K562 (cell line): ENCODE results near the gene CCNB1. TPM values are rescaled to one million over a fixed set of nuclear protein-coding genes. Genes with fewer than 3 reads are reported as not detected.

Source experiments
- ATAC-seq: fragments of 200-7000 bp; cut with Tn5 transposase; 3 replicates; pipeline ENCODE4 v1.9.1; 2020; ENCODE audit warnings: moderate library complexity
- BruUV-seq: library from RNA; stranded (reverse); fragments of 400-500 nt; replicated peaks from 2 replicates; lab custom pipeline; 2021; lab: Mats Ljungman, UMichigan
- CTCF ChIA-PET: fragments of 300-600 bp; formaldehyde crosslinking; extraction: SDS; loops from one replicate; lab custom pipeline; 2021; ENCODE audit warnings: low intra/inter-chr PET ratio; lab: Yijun Ruan, JAX
- POLR2A ChIA-PET: fragments of 300-600, 350-650 bp; sonication (Branson Sonifier 250); formaldehyde crosslinking; extraction: SDS; loops from one replicate; lab custom pipeline; 2021; ENCODE audit warnings: antibody characterized with exemption, inconsistent platforms; lab: Yijun Ruan, JAX
- DNase-seq, 4 experiments: peaks; one replicate each; pipeline versions ENCODE4 v3.0.0 to v3.0.0-alpha.2; 2011 to 2018; ENCODE audit warnings: low spot score in 3 of 4, mixed read lengths in 3 of 4; ENCODE audit errors: extremely low read depth in 1 of 4
- FAIRE-seq: peaks from 2 replicates; lab custom pipeline; 2011; peaks lifted over from hg19 to GRCh38; lab: Jason Lieb, UNC
- H2AFZ ChIP-seq: 2 replicates; pipeline ENCODE4 v1.6.0; 2011; ENCODE audit warnings: low read depth, low read length, control low read depth, inconsistent platforms
- H3K27ac ChIP-seq: fragments of 200-600 bp; 3 replicates; pipeline ENCODE4 v1.8.0; 2011; ENCODE audit warnings: low read depth, mild to moderate bottlenecking, control low read depth, inconsistent platforms, low read length, moderate library complexity, mixed read lengths; ENCODE audit errors: extremely low read depth
- H3K27me3 ChIP-seq, 2 experiments: fragments of 300-600 bp in 1 of 2; 2 replicates in 1 of 2; 3 replicates in 1 of 2; pipeline versions ENCODE4 v1.6.0 to v1.8.0; 2011; ENCODE audit warnings: inconsistent platforms in 2 of 2, low read length in 2 of 2, mild to moderate bottlenecking in 1 of 2, mixed read lengths in 1 of 2, moderate library complexity in 1 of 2; ENCODE audit not compliant: control insufficient read depth in 2 of 2, insufficient read depth in 2 of 2
- H3K36me3 ChIP-seq: fragments of 300-600 bp; 3 replicates; pipeline ENCODE4 v1.8.0; 2011; ENCODE audit warnings: mild to moderate bottlenecking, low read length, inconsistent platforms; ENCODE audit not compliant: control insufficient read depth, insufficient read depth
- H3K4me1 ChIP-seq, 2 experiments: fragments of 200-600 bp in 1 of 2; replicated peaks in 1 of 2; 2 replicates in 1 of 2; 3 replicates in 1 of 2; pipeline versions ENCODE4 v1.5.1 to v1.8.0; 2011; ENCODE audit warnings: inconsistent platforms in 2 of 2, low read length in 2 of 2, mild to moderate bottlenecking in 1 of 2, mixed read lengths in 1 of 2, moderate library complexity in 1 of 2; ENCODE audit not compliant: control insufficient read depth in 2 of 2, insufficient read depth in 2 of 2
- H3K4me2 ChIP-seq: 2 replicates; pipeline ENCODE4 v1.6.1; 2011; ENCODE audit warnings: low read length, control low read depth, inconsistent platforms, mixed read lengths; ENCODE audit not compliant: insufficient read depth
- H3K4me3 ChIP-seq: fragments of 200-600 bp; sonication (generic), shearing (Covaris generic); 2 replicates; pipeline ENCODE4 v1.5.1; 2016; ENCODE audit warnings: control low read depth, inconsistent platforms
- H3K79me2 ChIP-seq: fragments of 200-600 bp; 3 replicates; pipeline ENCODE4 v1.8.0; 2011; ENCODE audit warnings: low read length, inconsistent platforms; ENCODE audit not compliant: control insufficient read depth, insufficient read depth
- H3K9ac ChIP-seq, 2 experiments: 2 replicates each; pipeline versions ENCODE4 v1.6.0 to v1.6.1; 2011; ENCODE audit warnings: low read depth in 2 of 2, low read length in 2 of 2, control low read depth in 1 of 2, inconsistent platforms in 1 of 2, mild to moderate bottlenecking in 1 of 2, mixed read lengths in 1 of 2; ENCODE audit not compliant: insufficient read depth in 1 of 2
- H3K9me1 ChIP-seq: one replicate; pipeline ENCODE4 v1.6.0; 2011; ENCODE audit warnings: inconsistent platforms, mild to moderate bottlenecking, low read length, moderate library complexity; ENCODE audit not compliant: control insufficient read depth, insufficient read depth
- H3K9me3 ChIP-seq: replicated peaks from 2 replicates; pipeline ENCODE4 v1.5.1; 2011; ENCODE audit warnings: low read depth, low read length, inconsistent platforms; ENCODE audit not compliant: control insufficient read depth, insufficient read depth
- H4K20me1 ChIP-seq: replicated peaks from 2 replicates; pipeline ENCODE4 v1.6.1; 2011; ENCODE audit warnings: low read length, inconsistent platforms, mixed read lengths; ENCODE audit not compliant: control insufficient read depth, insufficient read depth
- ELF1 ChIP-seq: fragments of 200-800 bp; sonication (Bioruptor generic); IDR thresholded peaks from 2 replicates; pipeline ENCODE4 v1.6.1; 2016; ENCODE audit warnings: missing genetic modification characterization, missing compliant biosample characterization
- FOXO4 ChIP-seq: fragments of 450-650 bp; formaldehyde crosslinking; IDR thresholded peaks from 2 replicates; pipeline ENCODE4 v1.4.0; 2020; ENCODE audit warnings: mild to moderate bottlenecking, moderate library complexity
- PKNOX1 ChIP-seq: fragments of 450-650 bp; IDR thresholded peaks from 2 replicates; pipeline ENCODE4 v1.6.1; 2016
- POU5F1 ChIP-seq: fragments of 150-350 bp; IDR thresholded peaks from 2 replicates; pipeline ENCODE4 v1.6.1; 2014; ENCODE audit warnings: borderline replicate concordance, low read length, low read depth, mild to moderate bottlenecking; ENCODE audit not compliant: partially characterized antibody
- SMARCA5 ChIP-seq: fragments of 450-650 bp; IDR thresholded peaks from 2 replicates; pipeline ENCODE4 v1.6.1; 2016
- USF1 ChIP-seq: sonication (generic); formaldehyde crosslinking; IDR thresholded peaks from 2 replicates; pipeline ENCODE4 v1.9.0; 2022; ENCODE audit warnings: mild to moderate bottlenecking, missing genetic modification reagents
- ZBED1 ChIP-seq: IDR thresholded peaks from 2 replicates; pipeline ENCODE4 v1.6.1; 2014
- ZNF217 ChIP-seq: sonication (generic); formaldehyde crosslinking; IDR thresholded peaks from 2 replicates; pipeline ENCODE4 v1.8.0; 2022; ENCODE audit warnings: mild to moderate bottlenecking, missing genetic modification reagents
- ZNF239 ChIP-seq: fragments of 250-450 bp; sonication (Bioruptor Pico); IDR thresholded peaks from 2 replicates; pipeline ENCODE4 v1.4.0; 2020; ENCODE audit warnings: mild to moderate bottlenecking
- ZNF324 ChIP-seq: fragments of 250-450 bp; sonication (Bioruptor Pico); IDR thresholded peaks from 2 replicates; pipeline ENCODE4 v1.4.0; 2020; ENCODE audit warnings: mild to moderate bottlenecking
- ZNF347 ChIP-seq: fragments of 450-650 bp; formaldehyde crosslinking; IDR thresholded peaks from 2 replicates; pipeline ENCODE4 v1.4.0; 2020; ENCODE audit warnings: low read depth, mild to moderate bottlenecking, moderate library complexity
- ZNF57 ChIP-seq: fragments of 450-650 bp; formaldehyde crosslinking; IDR thresholded peaks from 2 replicates; pipeline ENCODE4 v1.4.0; 2020; ENCODE audit warnings: mild to moderate bottlenecking, moderate library complexity
- WGBS: fragments of 100-300 bp; shearing (Covaris generic); methylation state at CpG from one replicate; pipeline ENCODE4 v1.1.6; 2016; ENCODE audit warnings: low coverage, mixed read lengths; ENCODE audit not compliant: insufficient coverage; ENCODE audit errors: missing lambda C conversion rate; 5-methylcytosine and 5-hydroxymethylcytosine counted together
- in situ Hi-C: fragments of 300-500 bp; cut with MboI; formaldehyde crosslinking; loops from 4 replicates; pipeline ENCODE4 v1.15.0; 2018; ENCODE audit warnings: inconsistent platforms, mixed read lengths
- intact Hi-C: fragments of 100-400 bp; cut with micrococcal nuclease; formaldehyde crosslinking; loops from 2 replicates; pipeline ENCODE4 v1.14.2; 2022
- polyA plus RNA-seq, 8 experiments: library from polyadenylated mRNA; depleted of rRNA in 4 of 8; stranded (reverse) in 5 of 8; unstranded in 3 of 8; fragments of >200 nt; fragmentation: Nextera tagmentation in 2 of 8; fragmentation: Illumina TruSeq in 1 of 8; extraction: Ambion mirVana in 2 of 8; extraction: Trizol in 1 of 8; gene quantifications; 2 replicates each; pipeline versions ENCODE4 v1.2.1 to v1.2.3, GENCODE V29; 2011 to 2014; ENCODE audit warnings: inconsistent platforms in 1 of 8, missing spikeins in 1 of 8
- total RNA-seq, 7 experiments: library from RNA; depleted of rRNA in 6 of 7; stranded (reverse); fragments of >200 nt in 6 of 7; fragmentation: Illumina TruSeq in 2 of 7; extraction: Trizol in 2 of 7; gene quantifications; 2 replicates each; pipeline versions ENCODE4 v1.2.1 to v1.2.3, GENCODE V29; 2011 to 2021; ENCODE audit warnings: low replicate concordance in 1 of 7
- TF ChIP-seq, protein P1 (sequence below): IDR thresholded peaks from 2 replicates; pipeline ENCODE4 v1.6.1; 2011; ENCODE audit not compliant: insufficient read length; ENCODE audit errors: extremely low read depth

Gene CCNB1
- total and polyA plus RNA-seq, 9 of the 15 experiments (the other 6 are each of a cell fraction or from before 2014, with no cell fraction given): 165 to 679 (median 271) TPM

GRCh38 chr5:69129413-69129812 lies 37.5 kb upstream of the CCNB1 start:
- no peak overlapping the region for H3K4me3 ChIP-seq
- BruUV-seq: no TSS peak
- ChIA-PET POLR2A (no interaction called here), CTCF (no interaction called here)
- ATAC-seq: no peak
- no peak overlapping the region for H3K27ac ChIP-seq
- no peaks in the 10 kb centered on the region for H3K9me3 ChIP-seq
- H3K9ac ChIP-seq: no peak overlapping the region
- no peak for FAIRE-seq
- no peak for DNase-seq
- no peak overlapping the region for H3K4me2 ChIP-seq
- H3K27me3 ChIP-seq: no peaks in the 10 kb centered on the region
- H4K20me1 ChIP-seq: 0 out of 2 replicates have a peak, but pooled peaks cover 3% of the 10 kb centered on the region
- intact Hi-C loops: no loop called here
- H3K4me1 ChIP-seq: no peaks in the 10 kb centered on the region
- no peak overlapping the region for H2AFZ ChIP-seq
- TF ChIP-seq ZNF324 (CRISPR knock-in tag): no peak
- no peak for TF ChIP-seq SMARCA5
- TF ChIP-seq FOXO4 (CRISPR knock-in tag): no peak
- no peak for TF ChIP-seq ELF1 (tag)
- TF ChIP-seq ZNF239 (CRISPR knock-in tag): no peak
- no peak for TF ChIP-seq ZBED1
- no peaks in the 10 kb centered on the region for H3K9me1 ChIP-seq
- H3K36me3 ChIP-seq: peaks cover 51% of the 10 kb centered on the region
- in situ Hi-C loops: no loop called here
- no peaks in the 10 kb centered on the region for H3K79me2 ChIP-seq

GRCh38 chr5:69130241-69130640 lies 36.7 kb upstream of the CCNB1 start:
- peaks cover 44% of the 10 kb centered on the region for H3K36me3 ChIP-seq
- no peak for ATAC-seq
- H3K27ac ChIP-seq: no peak overlapping the region
- no peak for FAIRE-seq
- WGBS: 42% methylated on average over 2 of the region's 2 CpGs
- in situ Hi-C loops: no loop called here
- H3K9me1 ChIP-seq: no peaks in the 10 kb centered on the region
- H3K9ac ChIP-seq: no peak overlapping the region
- no TSS peak for BruUV-seq
- 0 out of 2 replicates have a peak, but pooled peaks cover 3% of the 10 kb centered on the region for H4K20me1 ChIP-seq
- H3K79me2 ChIP-seq: no peaks in the 10 kb centered on the region
- POLR2A ChIA-PET: no interaction called here
- H3K27me3 ChIP-seq: no peaks in the 10 kb centered on the region
- no peak overlapping the region for H2AFZ ChIP-seq
- no peaks in the 10 kb centered on the region for H3K9me3 ChIP-seq
- CTCF ChIA-PET: no interaction called here
- no peak overlapping the region for H3K4me3 ChIP-seq
- H3K4me2 ChIP-seq: no peak overlapping the region
- DNase-seq: no peak
- intact Hi-C loops: no loop called here
- no peaks in the 10 kb centered on the region for H3K4me1 ChIP-seq
- TF ChIP-seq, protein P1, sequence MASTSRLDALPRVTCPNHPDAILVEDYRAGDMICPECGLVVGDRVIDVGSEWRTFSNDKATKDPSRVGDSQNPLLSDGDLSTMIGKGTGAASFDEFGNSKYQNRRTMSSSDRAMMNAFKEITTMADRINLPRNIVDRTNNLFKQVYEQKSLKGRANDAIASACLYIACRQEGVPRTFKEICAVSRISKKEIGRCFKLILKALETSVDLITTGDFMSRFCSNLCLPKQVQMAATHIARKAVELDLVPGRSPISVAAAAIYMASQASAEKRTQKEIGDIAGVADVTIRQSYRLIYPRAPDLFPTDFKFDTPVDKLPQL: no peak
- TF ChIP-seq ZNF57 (no peak), POU5F1 (no peak), ZNF217 (CRISPR knock-in tag) (no peak), USF1 (CRISPR knock-in tag) (no peak), ZNF347 (no peak), PKNOX1 (no peak)
